SJCRH30 (cell line): ENCODE results near the gene PBX3. TPM values are rescaled to one million over a fixed set of nuclear protein-coding genes. Genes with fewer than 3 reads are reported as not detected.

Experiments
- DNase-seq, 2 experiments: peaks; one replicate each; pipeline ENCODE4 v3.0.0-alpha.2; 2015 to 2020
- H3K27ac ChIP-seq: fragments of 250-450 bp; sonication (Bioruptor Pico); 2 replicates; pipeline ENCODE4 v1.5.1; 2020; ENCODE audit warnings: mild to moderate bottlenecking, moderate library complexity
- H3K27me3 ChIP-seq: fragments of 250-450 bp; sonication (Bioruptor Pico); 2 replicates; pipeline ENCODE4 v1.5.1; 2020; ENCODE audit warnings: mild to moderate bottlenecking, moderate library complexity
- H3K36me3 ChIP-seq: fragments of 250-450 bp; sonication (Bioruptor Pico); 2 replicates; pipeline ENCODE4 v1.5.1; 2020; ENCODE audit warnings: mild to moderate bottlenecking, moderate library complexity
- H3K4me1 ChIP-seq: fragments of 250-450 bp; sonication (Bioruptor Pico); 2 replicates; pipeline ENCODE4 v1.5.1; 2020; ENCODE audit warnings: mild to moderate bottlenecking, moderate library complexity
- H3K4me3 ChIP-seq: fragments of 250-450 bp; sonication (Bioruptor Pico); 2 replicates; pipeline ENCODE4 v1.5.1; 2020; ENCODE audit warnings: mild to moderate bottlenecking, moderate library complexity
- H3K9me3 ChIP-seq: fragments of 250-450 bp; sonication (Bioruptor Pico); replicated peaks from 2 replicates; pipeline ENCODE4 v1.5.1; 2020; ENCODE audit warnings: mild to moderate bottlenecking, moderate library complexity
- total RNA-seq: library from RNA; depleted of rRNA; stranded (reverse); fragments of >200 nt; shearing (Covaris generic); gene quantifications from 2 replicates; pipeline ENCODE4 v1.2.3, GENCODE V29; 2014

PBX3 gene
- total RNA-seq, 1 experiment from 2014 or later: 75.9 TPM

DNA sequence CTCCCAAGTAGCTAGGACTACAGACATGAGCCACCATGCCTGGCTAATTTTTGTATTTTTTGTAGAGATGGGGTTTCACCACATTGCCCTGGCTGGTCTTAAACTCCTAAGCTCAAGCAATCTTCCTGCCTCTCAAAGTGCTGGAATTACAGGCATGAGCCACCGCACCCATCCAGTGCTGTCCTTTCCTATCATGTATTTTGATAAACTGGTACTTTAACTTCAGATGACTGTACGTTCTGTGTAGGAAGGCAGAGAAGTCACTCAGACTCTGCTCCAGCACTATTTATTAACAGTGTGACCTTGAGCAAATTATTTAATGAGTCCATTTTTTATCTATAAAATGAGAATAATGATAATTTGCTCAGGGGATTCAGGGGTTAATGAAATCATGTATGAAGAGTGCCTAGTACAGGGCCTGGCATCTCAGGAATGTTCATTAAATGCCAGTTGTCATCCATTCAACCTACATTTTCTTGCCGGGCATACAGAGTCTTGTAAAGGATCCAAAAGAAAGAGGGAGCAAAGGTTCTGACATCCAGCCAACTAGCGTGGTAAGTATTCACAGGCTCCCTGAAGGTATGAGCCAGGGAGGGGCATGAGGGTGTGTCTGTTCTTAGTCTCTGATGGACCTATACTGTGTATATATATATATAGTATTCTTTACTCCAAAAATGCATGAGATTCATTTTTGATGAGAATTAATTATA is 201.9 kb downstream of the PBX3 start:
- peaks cover 12% of the 10 kb centered on the region for H3K36me3 ChIP-seq

DNA sequence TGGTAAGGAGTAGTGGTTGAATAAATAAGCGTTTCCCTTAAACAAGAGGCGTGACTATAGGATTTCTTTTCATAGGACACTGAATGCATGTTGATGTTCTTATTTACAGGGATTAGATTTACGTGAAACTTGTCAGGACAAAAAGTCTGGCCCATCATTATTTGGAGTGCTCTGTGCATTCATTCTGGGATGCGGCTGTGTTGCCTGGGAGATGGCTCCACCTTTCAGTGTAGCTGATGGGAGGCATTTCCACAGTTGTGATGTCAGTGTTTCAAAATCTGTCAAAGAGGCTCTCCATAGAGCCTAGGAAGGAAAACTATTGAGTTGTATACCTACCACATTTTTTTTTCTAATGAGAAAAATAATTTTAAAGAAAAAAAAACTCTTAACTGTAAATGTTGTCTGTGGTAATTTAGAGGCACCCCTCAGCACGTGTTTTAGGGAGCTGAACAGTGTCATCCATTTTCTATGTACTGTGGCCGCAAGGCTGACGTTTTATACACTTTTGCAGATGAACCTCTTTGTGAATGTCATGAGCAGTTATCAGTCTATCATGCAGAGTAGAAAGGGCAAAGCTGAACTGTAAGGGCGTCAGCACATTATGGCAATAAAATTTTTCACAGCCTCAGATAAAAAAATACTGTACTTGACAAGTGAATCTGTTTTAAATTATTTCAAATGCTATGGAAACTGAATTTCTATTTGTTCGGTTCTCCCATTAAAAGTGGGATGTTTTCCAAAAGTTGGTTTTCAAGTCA is 202.7 kb downstream of the PBX3 start:
- H3K4me3 ChIP-seq: no peak overlapping the region
- peaks cover 12% of the 10 kb centered on the region for H3K36me3 ChIP-seq
- no peak overlapping the region for H3K27ac ChIP-seq
- no peaks in the 10 kb centered on the region for H3K4me1 ChIP-seq
- DNase-seq: no peak
- no peaks in the 10 kb centered on the region for H3K27me3 ChIP-seq
- peaks cover 7% of the 10 kb centered on the region for H3K9me3 ChIP-seq

More for the DNA sequence above, 201.9 kb downstream of the PBX3 start:
- Histone ChIP-seq H3K27ac (no peak overlapping the region), H3K4me1 (no peaks in the 10 kb centered on the region), H3K4me3 (no peak overlapping the region), H3K9me3 (peaks cover 7% of the 10 kb centered on the region), H3K27me3 (no peaks in the 10 kb centered on the region)
- no peak for DNase-seq

DNA sequence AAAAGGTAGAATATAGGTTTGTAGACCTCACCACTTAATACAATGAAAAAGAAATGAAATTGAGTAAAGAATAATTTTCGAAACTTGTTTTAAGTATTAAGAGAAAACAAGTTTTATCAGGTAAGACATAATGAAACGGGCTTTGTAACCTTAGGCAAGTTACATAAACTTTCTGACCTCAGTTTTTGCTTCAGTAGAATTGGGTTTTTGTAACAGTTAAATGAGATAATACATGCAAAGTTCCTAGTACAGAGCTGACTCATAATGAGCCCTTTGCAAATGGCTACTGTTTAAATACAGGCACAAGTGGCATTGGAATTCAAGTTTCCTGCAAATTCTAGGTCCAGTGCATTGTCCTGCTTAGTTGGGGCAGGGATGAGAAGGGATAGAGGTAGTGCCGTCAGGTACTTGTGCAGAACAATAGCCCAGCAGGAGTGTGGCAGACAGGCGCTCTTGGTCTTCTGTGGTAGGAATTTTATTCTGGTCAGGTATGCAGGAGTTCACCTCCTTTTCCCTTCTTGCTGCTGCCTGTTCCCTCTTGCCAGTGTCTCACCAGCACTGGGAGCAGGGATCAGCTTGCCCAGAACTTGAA is 203.8 kb downstream of the PBX3 start:
- no peak overlapping the region for H3K4me3 ChIP-seq

DNA sequence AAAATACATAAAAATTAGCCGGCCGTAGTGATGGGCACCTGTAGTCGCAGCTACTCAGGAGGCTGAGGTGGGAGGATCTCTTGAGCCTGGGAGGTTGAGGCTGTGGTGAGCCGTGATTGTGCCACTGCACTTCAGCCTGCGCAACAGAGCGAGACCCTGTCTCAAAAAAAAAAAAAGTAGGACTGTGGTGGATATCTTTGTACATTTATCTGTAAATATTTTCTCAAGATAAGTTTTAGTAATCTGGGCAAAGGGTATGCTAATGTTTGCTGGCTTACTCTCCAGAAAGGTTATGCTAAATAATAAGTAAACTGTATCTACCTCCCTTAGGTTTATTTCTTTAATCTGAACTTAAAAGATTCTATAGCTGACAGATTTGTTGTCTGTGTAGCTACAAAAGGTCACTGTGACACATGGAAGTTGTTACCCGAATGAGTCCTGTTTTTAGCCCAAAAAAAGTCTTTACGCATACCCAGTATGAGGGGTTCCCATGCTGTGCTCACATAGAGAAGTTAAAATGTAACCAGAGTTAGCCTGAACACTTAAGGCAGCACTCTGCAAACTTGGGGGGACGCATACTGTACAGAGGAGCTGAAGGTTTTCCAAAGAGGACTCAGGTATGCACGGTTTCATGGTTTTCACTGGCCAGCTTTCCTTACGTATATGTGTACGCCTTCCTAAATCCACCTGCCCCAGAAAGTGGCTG is 206.3 kb downstream of the PBX3 start:
- Histone ChIP-seq H3K4me3 (no peak overlapping the region), H3K4me1 (no peaks in the 10 kb centered on the region), H3K36me3 (peaks cover 4% of the 10 kb centered on the region; the same call in 1 of the 2 replicates), H3K9me3 (no peaks in the 10 kb centered on the region), H3K27me3 (no peaks in the 10 kb centered on the region), H3K27ac (no peak overlapping the region)
- DNase-seq: no peak

More for the DNA sequence above, 203.8 kb downstream of the PBX3 start:
- no peak for DNase-seq
- Histone ChIP-seq H3K4me1 (no peaks in the 10 kb centered on the region), H3K36me3 (peaks cover 4% of the 10 kb centered on the region; the same call in 1 of the 2 replicates), H3K27me3 (no peaks in the 10 kb centered on the region), H3K9me3 (no peaks in the 10 kb centered on the region), H3K27ac (no peak overlapping the region)

DNA sequence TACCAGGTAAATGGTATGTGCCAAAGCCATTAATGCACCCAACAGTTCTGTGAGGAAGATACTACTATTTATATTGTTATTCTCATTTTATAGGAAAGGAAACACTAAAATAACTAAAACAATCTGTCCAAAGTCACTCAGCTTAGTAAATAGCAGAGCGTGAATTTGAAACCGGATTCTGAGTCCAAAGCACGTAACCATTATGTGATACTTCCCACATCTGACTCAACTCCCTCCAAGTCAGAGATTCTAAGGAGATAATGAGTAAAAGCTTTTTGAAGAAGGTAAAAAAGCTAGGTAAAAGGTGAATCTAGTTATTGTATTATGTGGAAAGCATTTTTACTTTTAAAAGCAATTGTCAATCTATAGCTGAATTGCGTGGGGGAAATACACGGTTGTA is 208.9 kb downstream of the PBX3 start:
- DNase-seq: no peak

DNA sequence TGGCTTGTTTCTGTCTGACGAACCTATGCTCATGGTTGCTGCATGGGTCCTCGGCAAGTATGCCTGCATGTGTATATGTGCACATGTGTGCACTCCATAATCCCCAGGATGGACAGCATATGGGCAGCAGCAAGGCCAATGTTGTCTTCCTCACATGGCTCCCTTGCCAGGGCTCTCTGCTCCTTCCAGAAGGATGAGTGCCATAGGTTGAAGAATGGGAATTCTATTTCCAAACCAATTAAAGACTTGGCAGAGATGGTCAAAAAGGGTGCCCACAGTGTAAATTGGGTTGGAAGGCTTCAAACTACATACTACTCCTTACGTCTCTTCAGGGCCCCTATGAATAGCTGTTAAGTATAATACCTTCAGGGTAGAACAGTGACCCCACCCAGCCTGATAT is 212.1 kb downstream of the PBX3 start:
- H3K27me3 ChIP-seq: no peaks in the 10 kb centered on the region

More for the DNA sequence above, 208.9 kb downstream of the PBX3 start:
- Histone ChIP-seq H3K4me1 (no peaks in the 10 kb centered on the region), H3K9me3 (no peaks in the 10 kb centered on the region), H3K27ac (no peak overlapping the region), H3K4me3 (no peak overlapping the region), H3K36me3 (no peaks in the 10 kb centered on the region; the same call in 1 of the 2 replicates), H3K27me3 (no peaks in the 10 kb centered on the region)

DNA sequence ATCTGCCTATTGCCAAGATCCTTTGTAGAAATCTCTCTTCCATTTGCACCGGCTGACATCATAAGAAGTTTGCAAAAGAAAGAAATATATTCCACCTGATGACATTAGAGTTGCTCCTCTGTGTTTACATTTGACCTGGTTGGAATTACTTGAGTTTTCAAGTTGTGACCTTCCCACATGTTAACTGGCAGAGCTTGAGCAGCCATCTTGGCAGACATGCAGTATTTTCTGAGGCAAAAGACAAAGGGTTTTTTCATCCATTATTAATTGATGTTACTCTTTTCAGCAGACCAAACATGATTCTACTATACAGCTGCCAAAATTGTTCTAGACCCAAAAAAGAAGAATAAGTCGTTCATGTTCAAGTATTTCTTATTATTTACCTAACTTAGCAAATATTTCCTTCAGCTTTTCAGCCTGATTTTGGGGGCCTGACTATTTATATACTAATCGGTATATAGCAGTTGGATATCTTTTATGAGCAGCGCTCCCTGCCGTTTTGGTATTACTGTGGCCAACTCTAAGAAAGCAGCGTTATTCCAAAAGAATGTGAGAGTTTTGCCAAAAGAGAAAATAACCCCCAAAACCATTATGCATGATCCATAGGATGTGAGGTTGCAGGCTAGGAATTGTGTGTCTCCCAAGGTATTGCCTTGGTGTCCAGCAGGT is 212.9 kb downstream of the PBX3 start:
- no peaks in the 10 kb centered on the region for H3K4me1 ChIP-seq
- H3K4me3 ChIP-seq: no peak overlapping the region
- H3K27ac ChIP-seq: no peak overlapping the region
- DNase-seq: no peak
- H3K27me3 ChIP-seq: no peaks in the 10 kb centered on the region
- H3K9me3 ChIP-seq: no peaks in the 10 kb centered on the region
- H3K36me3 ChIP-seq: peaks cover 25% of the 10 kb centered on the region

More for the DNA sequence above, 212.1 kb downstream of the PBX3 start:
- H3K9me3 ChIP-seq: no peaks in the 10 kb centered on the region
- DNase-seq: no peak
- H3K36me3 ChIP-seq: peaks cover 25% of the 10 kb centered on the region
- no peaks in the 10 kb centered on the region for H3K4me1 ChIP-seq
- H3K27ac ChIP-seq: no peak overlapping the region
- no peak overlapping the region for H3K4me3 ChIP-seq

DNA sequence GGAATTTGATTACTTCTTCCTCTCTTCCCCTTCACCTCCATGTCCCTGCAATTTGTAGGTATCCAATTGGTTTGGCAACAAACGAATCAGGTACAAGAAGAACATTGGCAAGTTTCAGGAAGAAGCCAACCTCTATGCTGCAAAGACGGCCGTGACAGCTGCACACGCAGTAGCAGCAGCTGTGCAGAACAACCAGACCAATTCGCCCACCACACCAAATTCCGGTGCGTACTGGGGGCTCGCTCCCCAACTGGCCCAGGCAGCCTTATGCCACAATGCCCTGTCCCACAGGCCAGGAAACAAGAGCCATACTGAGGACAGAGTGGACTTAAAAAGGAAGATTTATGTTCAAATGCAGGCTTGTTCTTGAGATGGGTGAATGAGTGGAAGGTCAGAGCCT is 213.5 kb downstream of the PBX3 start:
- H3K9me3 ChIP-seq: no peaks in the 10 kb centered on the region

DNA sequence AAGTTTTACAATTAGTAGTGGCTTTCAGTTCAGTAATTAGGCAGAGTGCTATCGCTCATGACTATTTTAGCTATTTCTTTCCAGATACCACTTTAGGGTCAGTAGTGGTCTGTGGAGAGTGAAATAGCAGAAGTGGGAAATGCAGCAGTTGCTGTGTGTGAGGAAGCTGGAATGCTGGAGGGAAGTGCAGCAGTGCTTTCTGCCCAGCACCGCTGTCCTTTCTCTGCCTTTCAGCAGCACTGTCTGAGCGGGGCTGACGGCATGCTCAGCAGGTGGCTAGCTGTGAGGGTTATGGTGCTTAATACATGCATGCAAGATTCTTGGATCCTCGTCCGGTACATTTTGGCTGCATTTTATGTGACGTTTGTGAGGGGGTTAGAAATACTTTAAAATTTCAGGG is 213.9 kb downstream of the PBX3 start:
- Histone ChIP-seq H3K9me3 (no peaks in the 10 kb centered on the region), H3K27ac (no peak overlapping the region), H3K36me3 (peaks cover 31% of the 10 kb centered on the region)

More for the DNA sequence above, 213.5 kb downstream of the PBX3 start:
- Histone ChIP-seq H3K36me3 (peaks cover 30% of the 10 kb centered on the region), H3K27me3 (no peaks in the 10 kb centered on the region), H3K27ac (no peak overlapping the region), H3K4me1 (no peaks in the 10 kb centered on the region), H3K4me3 (no peak overlapping the region)
- DNase-seq: peak in 1 of 2 experiments; percentile 34

DNA sequence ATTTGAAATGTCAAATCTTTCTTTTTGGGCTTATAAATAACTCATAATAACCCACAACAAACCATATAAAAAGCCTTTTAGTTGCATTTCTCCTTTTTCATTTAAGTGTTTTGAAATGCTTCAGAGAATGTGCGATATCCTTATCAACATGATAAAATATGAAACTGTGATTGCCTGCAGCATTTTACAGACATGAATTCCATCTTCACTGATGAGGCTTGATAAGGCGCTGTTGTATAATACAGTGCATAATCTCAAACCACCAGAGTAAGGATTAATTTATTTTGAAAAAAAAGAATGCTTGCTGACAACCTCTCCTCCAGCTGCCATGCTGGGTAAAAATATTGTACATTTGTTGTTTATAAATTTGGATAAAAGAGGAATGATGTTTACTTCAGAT is 216.8 kb downstream of the PBX3 start:
- peaks cover 38% of the 10 kb centered on the region for H3K36me3 ChIP-seq
- no peak overlapping the region for H3K4me3 ChIP-seq
- no peaks in the 10 kb centered on the region for H3K27me3 ChIP-seq
- H3K27ac ChIP-seq: no peak overlapping the region
- peaks cover 2% of the 10 kb centered on the region; the same call in 1 of the 2 replicates for H3K4me1 ChIP-seq
- DNase-seq: no peak
- H3K9me3 ChIP-seq: no peaks in the 10 kb centered on the region

More for the DNA sequence above, 213.9 kb downstream of the PBX3 start:
- H3K4me3 ChIP-seq: no peak overlapping the region
- H3K4me1 ChIP-seq: no peaks in the 10 kb centered on the region
- H3K27me3 ChIP-seq: no peaks in the 10 kb centered on the region
- no peak for DNase-seq

DNA sequence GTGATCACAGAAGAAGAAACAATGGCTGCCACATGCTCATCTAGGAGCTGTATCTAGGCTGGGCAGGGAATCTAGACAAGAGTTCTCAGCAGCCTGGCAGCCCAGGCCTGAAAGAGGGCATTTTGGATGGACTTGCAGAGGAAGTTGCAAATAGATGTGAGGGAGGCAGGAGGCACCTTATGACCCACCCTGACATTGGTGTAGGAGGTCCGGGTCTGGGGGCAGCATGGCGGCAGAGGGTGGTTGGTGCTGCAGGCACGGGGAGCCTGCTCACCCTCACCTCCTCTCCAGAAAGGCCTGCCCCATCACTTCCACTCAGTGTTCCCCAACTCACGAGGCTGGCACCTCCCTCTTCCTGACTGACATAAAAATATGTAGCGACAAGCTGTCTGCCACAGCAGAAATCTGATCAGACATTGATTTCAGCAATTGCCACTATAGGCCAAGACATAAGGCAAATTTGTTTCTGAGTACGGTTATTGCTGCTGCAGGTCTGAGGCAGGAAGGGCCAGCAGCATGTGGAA is 217.6 kb downstream of the PBX3 start:
- Histone ChIP-seq H3K4me1 (peaks cover 2% of the 10 kb centered on the region; the same call in 1 of the 2 replicates), H3K27ac (no peak overlapping the region), H3K9me3 (no peaks in the 10 kb centered on the region), H3K27me3 (no peaks in the 10 kb centered on the region), H3K4me3 (no peak overlapping the region), H3K36me3 (peaks cover 38% of the 10 kb centered on the region)
- no peak for DNase-seq

DNA sequence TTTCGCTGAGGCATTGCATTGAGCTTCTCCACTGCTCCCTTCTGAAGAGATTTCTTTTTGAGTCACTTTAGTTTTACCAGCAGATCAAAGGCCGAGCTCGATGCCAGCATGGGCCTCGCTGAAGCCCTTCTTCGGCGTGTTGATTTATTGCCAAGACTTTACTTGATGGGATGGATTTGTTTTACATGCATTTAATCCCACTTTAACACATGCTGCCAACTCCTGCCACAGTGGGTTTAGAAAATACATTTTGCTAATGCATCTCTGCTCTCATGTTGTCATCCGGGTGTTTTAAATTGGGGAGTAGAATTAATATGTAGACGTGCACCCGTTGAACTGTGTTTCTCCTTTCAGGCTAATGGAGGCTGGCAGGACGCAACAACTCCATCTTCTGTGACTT is 218.3 kb downstream of the PBX3 start:
- Histone ChIP-seq H3K27ac (no peak overlapping the region), H3K9me3 (no peaks in the 10 kb centered on the region), H3K4me3 (no peak overlapping the region), H3K36me3 (peaks cover 38% of the 10 kb centered on the region), H3K4me1 (peaks cover 2% of the 10 kb centered on the region; the same call in 1 of the 2 replicates), H3K27me3 (no peaks in the 10 kb centered on the region)
- DNase-seq: no peak

DNA sequence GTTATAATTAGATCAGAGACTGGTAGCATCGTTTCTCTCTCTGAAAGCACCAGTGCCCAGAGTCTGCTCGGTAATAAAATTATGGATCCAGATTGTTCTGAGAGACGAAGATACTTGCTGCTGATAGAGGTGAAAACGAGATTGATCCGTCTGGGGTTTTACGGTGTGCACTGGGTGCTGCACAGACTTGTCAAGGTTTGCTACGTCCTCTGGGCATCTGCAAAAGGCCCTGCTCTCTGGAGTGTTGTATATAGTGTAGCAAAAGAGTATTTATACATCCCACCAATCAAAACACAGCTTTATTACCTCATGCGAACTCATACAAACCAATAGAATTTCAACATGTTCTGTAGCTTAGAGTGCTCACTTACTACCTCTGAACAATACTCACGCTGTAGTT is 219.3 kb downstream of the PBX3 start:
- H3K4me3 ChIP-seq: no peak overlapping the region
- no peak overlapping the region for H3K27ac ChIP-seq
- peaks cover 2% of the 10 kb centered on the region; the same call in 1 of the 2 replicates for H3K4me1 ChIP-seq
- H3K27me3 ChIP-seq: no peaks in the 10 kb centered on the region
- peaks cover 38% of the 10 kb centered on the region for H3K36me3 ChIP-seq
- no peaks in the 10 kb centered on the region for H3K9me3 ChIP-seq
- no peak for DNase-seq
